ENCODE measurements around the gene UHRF1. TPM values are rescaled to one million over a fixed set of nuclear protein-coding genes. Genes with fewer than 3 reads are reported as not detected.
"Not testable (repeated sequence)": the region's sequence is repeated elsewhere in the genome, so short reads cannot be mapped to it uniquely, and the experiment has no call there.

Gene UHRF1
- total RNA-seq, 1 donor from 2014 or later: 143 TPM

- Mint-ChIP-seq H3K27me3 (ENCODE audit: insufficient read depth) (no peaks in the 10 kb centered on the region), H3K4me1 (ENCODE audit: low read depth) (no peaks in the 10 kb centered on the region), H3K4me3 (no peak overlapping the region), H3K36me3 (ENCODE audit: low read depth) (peaks cover 16% of the 10 kb centered on the region), H3K27ac (no peak overlapping the region), H3K9me3 (no peaks in the 10 kb centered on the region)
- intact Hi-C loops (cut with micrococcal nuclease): no loop called here
- DNase-seq (ENCODE audit: low spot score): no peak
Observed at GRCh38 chr19:4929186-4929585, 19.9 kb downstream of the UHRF1 start.

- intact Hi-C loops (cut with micrococcal nuclease): no loop called here
- Mint-ChIP-seq H3K27ac (no peak overlapping the region), H3K4me1 (ENCODE audit: low read depth) (no peaks in the 10 kb centered on the region), H3K4me3 (no peak overlapping the region), H3K36me3 (ENCODE audit: low read depth) (peaks cover 18% of the 10 kb centered on the region), H3K9me3 (no peaks in the 10 kb centered on the region), H3K27me3 (ENCODE audit: insufficient read depth) (no peaks in the 10 kb centered on the region)
- DNase-seq (ENCODE audit: low spot score): no peak
Observed at GRCh38 chr19:4930664-4931063, 21.4 kb downstream of the UHRF1 start.

DNA sequence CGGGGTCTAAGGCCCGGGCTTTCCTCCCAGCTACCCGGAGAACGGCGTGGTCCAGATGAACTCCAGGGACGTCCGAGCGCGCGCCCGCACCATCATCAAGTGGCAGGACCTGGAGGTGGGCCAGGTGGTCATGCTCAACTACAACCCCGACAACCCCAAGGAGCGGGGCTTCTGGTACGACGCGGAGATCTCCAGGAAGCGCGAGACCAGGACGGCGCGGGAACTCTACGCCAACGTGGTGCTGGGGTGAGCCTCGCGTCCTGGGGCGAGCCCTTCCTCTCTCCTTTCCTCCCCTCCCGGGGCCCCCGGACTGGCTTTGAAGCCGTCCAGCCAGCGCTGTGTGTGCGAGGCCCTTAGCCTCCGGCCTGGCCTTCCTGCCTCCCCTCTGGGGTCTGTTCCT lies 23.4 kb downstream of the UHRF1 start:
- Mint-ChIP-seq H3K4me1 (ENCODE audit: low read depth) (no peaks in the 10 kb centered on the region), H3K4me3 (no peak overlapping the region), H3K9me3 (no peaks in the 10 kb centered on the region), H3K27me3 (ENCODE audit: insufficient read depth) (no peaks in the 10 kb centered on the region), H3K27ac (no peak overlapping the region), H3K36me3 (ENCODE audit: low read depth) (peaks cover 23% of the 10 kb centered on the region)
- intact Hi-C loops (cut with micrococcal nuclease): no loop called here
- no peak for DNase-seq (ENCODE audit: low spot score)

- Mint-ChIP-seq H3K27ac (no peak overlapping the region), H3K36me3 (ENCODE audit: low read depth) (peaks cover 29% of the 10 kb centered on the region), H3K4me1 (ENCODE audit: low read depth) (no peaks in the 10 kb centered on the region), H3K4me3 (no peak overlapping the region), H3K9me3 (no peaks in the 10 kb centered on the region), H3K27me3 (ENCODE audit: insufficient read depth) (no peaks in the 10 kb centered on the region)
- DNase-seq (ENCODE audit: low spot score): no peak
- intact Hi-C loops (cut with micrococcal nuclease): no loop called here
Observed at GRCh38 chr19:4933528-4933927, 24.2 kb downstream of the UHRF1 start.

DNA sequence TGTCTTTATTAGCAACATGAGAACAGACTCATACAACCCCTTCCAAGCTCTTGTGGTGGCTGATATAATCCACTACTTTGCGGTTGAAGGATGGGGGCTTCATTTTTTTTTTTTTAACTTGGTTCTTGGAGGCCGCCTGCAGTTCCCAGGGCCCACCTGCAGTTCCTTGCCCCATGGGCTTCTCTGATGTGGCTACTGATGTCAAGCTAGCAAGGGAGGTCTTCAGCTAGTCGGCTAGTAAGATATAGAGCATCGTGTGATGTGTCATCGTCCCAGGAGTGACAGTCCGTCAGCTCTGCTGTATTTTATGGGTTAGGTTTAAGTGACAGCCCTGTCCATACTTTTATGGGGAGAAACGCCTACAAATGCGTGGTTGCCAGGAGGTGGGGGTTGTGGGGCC lies 26.1 kb downstream of the UHRF1 start:
- H3K27me3 Mint-ChIP-seq (ENCODE audit: insufficient read depth): no peaks in the 10 kb centered on the region
- H3K9me3 Mint-ChIP-seq: no peaks in the 10 kb centered on the region
- no peak overlapping the region for H3K4me3 Mint-ChIP-seq
- H3K4me1 Mint-ChIP-seq (ENCODE audit: low read depth): no peaks in the 10 kb centered on the region
- peaks cover 35% of the 10 kb centered on the region for H3K36me3 Mint-ChIP-seq (ENCODE audit: low read depth)
- no peak for DNase-seq (ENCODE audit: low spot score)
- no peak overlapping the region for H3K27ac Mint-ChIP-seq
- intact Hi-C loops (cut with micrococcal nuclease): no loop called here

- Mint-ChIP-seq H3K36me3 (ENCODE audit: low read depth) (peaks cover 32% of the 10 kb centered on the region), H3K27ac (no peak overlapping the region), H3K27me3 (ENCODE audit: insufficient read depth) (no peaks in the 10 kb centered on the region), H3K4me1 (ENCODE audit: low read depth) (no peaks in the 10 kb centered on the region), H3K4me3 (no peak overlapping the region), H3K9me3 (no peaks in the 10 kb centered on the region)
- DNase-seq (ENCODE audit: low spot score): no peak
- intact Hi-C loops (cut with micrococcal nuclease): no loop called here
Observed at GRCh38 chr19:4937060-4937459, 27.8 kb downstream of the UHRF1 start.

DNA sequence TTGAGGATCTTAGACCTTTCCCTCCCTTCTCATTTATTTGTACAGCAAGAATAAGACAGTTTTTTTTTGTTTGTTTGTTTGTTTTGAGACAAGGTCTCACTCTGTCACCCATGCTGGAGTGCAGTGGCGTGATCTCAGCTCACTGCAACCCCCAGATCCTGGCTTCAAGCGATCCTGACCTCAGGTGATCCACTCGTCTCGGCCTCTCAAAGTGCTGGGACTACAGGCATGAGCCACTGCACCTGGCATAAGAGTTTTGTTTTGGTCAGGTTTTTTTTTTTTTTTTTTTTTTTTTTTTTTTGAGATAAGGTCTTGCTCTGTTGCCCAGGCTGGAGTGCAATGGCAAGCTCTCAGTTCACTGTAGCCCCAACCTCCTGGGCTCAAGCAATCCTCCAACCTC lies 29.2 kb downstream of the UHRF1 start:
- Mint-ChIP-seq H3K27ac (peak overlapping the region; percentile 29), H3K36me3 (ENCODE audit: low read depth) (peaks cover 26% of the 10 kb centered on the region)
- H3K4me3 Mint-ChIP-seq; H3K4me1 Mint-ChIP-seq (ENCODE audit: low read depth); H3K27me3 Mint-ChIP-seq (ENCODE audit: insufficient read depth); DNase-seq (ENCODE audit: low spot score); intact Hi-C loops (cut with micrococcal nuclease); H3K9me3 Mint-ChIP-seq: not testable (repeated sequence)

- no peak for DNase-seq (ENCODE audit: low spot score)
- no peaks in the 10 kb centered on the region for H3K9me3 Mint-ChIP-seq
- no peaks in the 10 kb centered on the region for H3K4me1 Mint-ChIP-seq (ENCODE audit: low read depth)
- no peaks in the 10 kb centered on the region for H3K27me3 Mint-ChIP-seq (ENCODE audit: insufficient read depth)
- H3K36me3 Mint-ChIP-seq (ENCODE audit: low read depth): peaks cover 28% of the 10 kb centered on the region
- H3K27ac Mint-ChIP-seq: no peak overlapping the region
- H3K4me3 Mint-ChIP-seq: no peak overlapping the region
- intact Hi-C loops (cut with micrococcal nuclease): no loop called here
Observed at GRCh38 chr19:4939466-4939865, 30.2 kb downstream of the UHRF1 start.

DNA sequence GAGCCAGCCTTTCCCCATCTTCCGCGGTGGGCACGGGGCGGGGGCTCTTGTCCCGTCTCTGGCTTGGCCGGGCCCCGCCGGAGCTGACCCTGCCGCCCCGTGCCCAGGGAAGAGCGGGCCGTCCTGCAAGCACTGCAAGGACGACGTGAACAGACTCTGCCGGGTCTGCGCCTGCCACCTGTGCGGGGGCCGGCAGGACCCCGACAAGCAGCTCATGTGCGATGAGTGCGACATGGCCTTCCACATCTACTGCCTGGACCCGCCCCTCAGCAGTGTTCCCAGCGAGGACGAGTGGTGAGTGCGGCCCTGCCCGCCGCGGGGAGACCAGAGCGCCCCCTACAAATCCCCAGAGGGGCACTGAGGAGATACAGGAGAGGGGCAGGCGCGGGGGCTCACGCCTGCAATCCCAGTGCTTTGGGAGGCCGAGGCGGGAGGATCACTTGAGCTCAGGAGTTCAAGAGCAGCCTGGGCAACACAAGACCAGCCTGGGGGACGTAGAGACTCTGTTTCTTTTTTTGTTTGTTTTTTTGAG lies 32.4 kb downstream of the UHRF1 start:
- peaks cover 27% of the 10 kb centered on the region for H3K36me3 Mint-ChIP-seq (ENCODE audit: low read depth)
- H3K9me3 Mint-ChIP-seq; H3K4me3 Mint-ChIP-seq; DNase-seq (ENCODE audit: low spot score); H3K4me1 Mint-ChIP-seq (ENCODE audit: low read depth); H3K27me3 Mint-ChIP-seq (ENCODE audit: insufficient read depth); intact Hi-C loops (cut with micrococcal nuclease); H3K27ac Mint-ChIP-seq: not testable (repeated sequence)

GRCh38 chr19:4950650-4951049 lies 41.3 kb downstream of the UHRF1 start:
- H3K4me1 Mint-ChIP-seq (ENCODE audit: low read depth); H3K27ac Mint-ChIP-seq; DNase-seq (ENCODE audit: low spot score); H3K4me3 Mint-ChIP-seq; intact Hi-C loops (cut with micrococcal nuclease); H3K9me3 Mint-ChIP-seq; H3K27me3 Mint-ChIP-seq (ENCODE audit: insufficient read depth): not testable (repeated sequence)
- peaks cover 34% of the 10 kb centered on the region for H3K36me3 Mint-ChIP-seq (ENCODE audit: low read depth)

DNA sequence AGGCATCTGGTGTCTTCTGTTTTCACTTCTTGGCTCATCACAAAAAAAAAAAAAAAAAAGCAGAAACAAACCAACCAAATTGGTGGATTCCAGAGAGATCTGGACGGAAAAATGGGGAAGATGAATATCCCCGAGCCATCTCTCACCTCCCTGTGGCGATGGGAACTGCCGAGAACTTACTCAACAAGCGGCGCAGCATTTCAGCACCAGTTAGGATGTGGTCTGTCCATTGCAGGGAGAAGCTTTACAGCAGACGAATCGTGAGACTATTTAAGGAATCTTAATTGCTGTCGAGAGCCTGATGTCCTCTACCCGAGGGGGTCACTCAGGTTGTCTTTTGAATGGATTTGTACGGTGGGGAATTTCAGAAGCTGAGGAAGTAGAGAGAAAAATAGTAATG lies 42.4 kb downstream of the UHRF1 start:
- H3K27ac Mint-ChIP-seq: no peak overlapping the region
- no peak overlapping the region for H3K4me3 Mint-ChIP-seq
- intact Hi-C loops (cut with micrococcal nuclease): no loop called here
- H3K27me3 Mint-ChIP-seq (ENCODE audit: insufficient read depth): peaks cover 1% of the 10 kb centered on the region
- no peak for DNase-seq (ENCODE audit: low spot score)
- H3K36me3 Mint-ChIP-seq (ENCODE audit: low read depth): peaks cover 29% of the 10 kb centered on the region
- no peaks in the 10 kb centered on the region for H3K9me3 Mint-ChIP-seq
- no peaks in the 10 kb centered on the region for H3K4me1 Mint-ChIP-seq (ENCODE audit: low read depth)

DNA sequence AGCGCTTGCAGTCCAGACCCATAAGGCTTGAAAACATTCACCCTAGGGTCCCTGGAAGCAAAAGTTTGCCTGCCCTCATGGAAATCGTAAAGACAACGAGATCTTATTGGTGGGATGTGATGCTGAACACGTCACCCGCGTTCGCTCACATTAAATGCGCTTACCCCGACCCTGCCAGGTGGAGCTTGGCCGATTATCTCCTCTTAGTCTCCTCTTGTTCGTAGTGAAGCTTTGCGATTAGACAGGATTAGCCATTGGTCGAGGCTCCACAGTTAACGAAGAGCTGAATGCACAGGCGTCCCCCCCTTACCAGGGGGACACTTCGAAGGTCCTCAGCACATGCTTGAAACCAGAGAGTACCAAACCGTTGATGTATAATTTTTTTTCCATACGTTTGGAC lies 43.6 kb downstream of the UHRF1 start:
- no peaks in the 10 kb centered on the region for H3K9me3 Mint-ChIP-seq
- no peak overlapping the region for H3K4me3 Mint-ChIP-seq
- H3K27ac Mint-ChIP-seq: no peak overlapping the region
- peaks cover 1% of the 10 kb centered on the region for H3K27me3 Mint-ChIP-seq (ENCODE audit: insufficient read depth)
- no peaks in the 10 kb centered on the region for H3K4me1 Mint-ChIP-seq (ENCODE audit: low read depth)
- intact Hi-C loops (cut with micrococcal nuclease): no loop called here
- H3K36me3 Mint-ChIP-seq (ENCODE audit: low read depth): peaks cover 28% of the 10 kb centered on the region
- no peak for DNase-seq (ENCODE audit: low spot score)

DNA sequence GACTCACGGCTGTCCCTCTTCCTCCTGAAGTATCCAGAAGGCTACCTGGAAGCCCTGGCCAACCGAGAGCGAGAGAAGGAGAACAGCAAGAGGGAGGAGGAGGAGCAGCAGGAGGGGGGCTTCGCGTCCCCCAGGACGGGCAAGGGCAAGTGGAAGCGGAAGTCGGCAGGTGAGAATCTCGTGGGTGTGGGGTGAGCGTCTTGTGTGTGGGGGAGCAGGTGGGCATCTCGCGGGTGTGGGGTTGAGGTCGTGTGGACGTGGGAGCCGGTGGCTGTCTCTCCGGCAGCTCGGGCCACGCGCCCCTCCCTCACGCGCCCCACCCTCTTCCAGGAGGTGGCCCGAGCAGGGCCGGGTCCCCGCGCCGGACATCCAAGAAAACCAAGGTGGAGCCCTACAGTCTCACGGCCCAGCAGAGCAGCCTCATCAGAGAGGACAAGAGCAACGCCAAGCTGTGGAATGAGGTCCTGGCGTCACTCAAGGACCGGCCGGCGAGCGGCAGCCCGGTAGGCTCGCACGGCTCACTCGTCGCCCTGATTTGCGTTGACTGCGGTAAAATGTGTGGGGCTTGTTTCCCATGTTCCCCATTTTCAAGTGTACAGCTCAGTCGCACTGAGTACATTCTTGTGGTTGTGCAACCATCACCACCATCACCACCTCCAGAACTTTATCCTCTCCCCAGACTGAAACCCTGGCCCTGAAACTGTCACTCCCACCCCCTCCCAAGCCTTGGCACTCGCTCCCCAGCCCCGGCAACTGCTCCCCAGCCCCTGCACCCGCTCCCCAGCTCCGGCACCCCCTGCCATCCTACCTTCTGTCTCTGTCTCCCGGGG lies 45.2 kb downstream of the UHRF1 start:
- DNase-seq (ENCODE audit: low spot score); H3K4me3 Mint-ChIP-seq; intact Hi-C loops (cut with micrococcal nuclease); H3K4me1 Mint-ChIP-seq (ENCODE audit: low read depth); H3K27ac Mint-ChIP-seq; H3K9me3 Mint-ChIP-seq; H3K27me3 Mint-ChIP-seq (ENCODE audit: insufficient read depth): not testable (repeated sequence)
- H3K36me3 Mint-ChIP-seq (ENCODE audit: low read depth): peaks cover 27% of the 10 kb centered on the region
